ENCODE data around the gene EPHA3.

Gene EPHA3

DNA sequence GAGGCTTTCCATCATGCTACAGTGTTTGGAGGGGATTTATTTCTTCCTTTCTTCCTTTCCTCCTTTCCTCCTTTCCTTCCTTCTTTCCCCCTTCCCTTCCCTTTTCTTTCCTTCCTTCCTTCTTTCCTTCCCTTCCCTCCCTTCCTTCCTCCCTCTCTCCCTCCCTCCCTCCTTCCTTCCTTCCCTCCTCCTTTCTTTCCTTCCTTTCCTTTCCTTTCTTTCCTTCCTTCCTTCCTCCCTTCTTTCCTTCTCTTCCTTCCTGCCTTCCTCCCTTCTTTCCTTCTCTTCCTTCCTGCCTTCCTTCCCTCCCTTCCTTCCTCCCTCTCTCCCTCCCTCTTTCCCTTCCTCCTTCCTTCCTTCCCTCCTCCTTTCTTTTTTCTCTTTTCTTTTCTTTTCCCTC is 127.2 kb downstream of the EPHA3 start:
- DNase-seq = no peak

DNA sequence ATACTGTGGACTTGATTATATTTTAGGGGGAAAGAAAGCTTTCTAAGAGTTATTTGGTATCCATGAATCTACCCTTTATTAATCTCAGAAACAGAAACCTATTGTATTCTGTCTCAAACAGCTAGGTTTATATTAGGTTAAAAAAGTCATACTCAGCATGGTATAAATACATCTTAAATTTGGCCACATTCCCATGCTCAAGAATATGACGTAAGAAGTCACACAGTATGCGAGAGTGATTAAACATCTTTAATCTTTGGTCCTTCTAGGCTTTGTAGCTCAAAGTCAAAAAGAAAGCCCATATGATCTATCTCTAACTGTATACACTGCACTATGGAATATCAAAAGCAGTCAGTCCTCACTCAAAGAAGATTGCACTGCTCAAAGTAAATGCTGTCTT is 131.4 kb downstream of the EPHA3 start:
- no peak for DNase-seq

DNA sequence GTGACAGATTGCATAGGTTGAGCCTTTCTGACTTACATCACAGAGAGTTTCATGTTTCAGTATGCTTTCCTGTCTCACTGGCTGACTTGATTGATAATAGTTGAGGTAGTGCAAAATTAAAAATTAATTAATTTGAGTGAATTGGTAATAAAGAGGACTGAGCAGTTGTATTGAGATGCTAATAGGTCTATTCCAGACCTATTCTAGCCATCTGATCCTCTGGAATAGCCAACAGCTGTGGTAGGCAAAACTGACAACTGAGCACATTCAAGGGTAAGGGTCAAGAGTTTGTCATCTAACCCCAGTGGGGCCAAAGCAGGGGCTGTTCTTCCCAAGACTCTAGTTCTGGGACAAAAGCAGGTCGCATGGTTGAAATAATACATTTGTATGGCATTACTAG is 132.4 kb downstream of the EPHA3 start:
- no peak for DNase-seq

DNA sequence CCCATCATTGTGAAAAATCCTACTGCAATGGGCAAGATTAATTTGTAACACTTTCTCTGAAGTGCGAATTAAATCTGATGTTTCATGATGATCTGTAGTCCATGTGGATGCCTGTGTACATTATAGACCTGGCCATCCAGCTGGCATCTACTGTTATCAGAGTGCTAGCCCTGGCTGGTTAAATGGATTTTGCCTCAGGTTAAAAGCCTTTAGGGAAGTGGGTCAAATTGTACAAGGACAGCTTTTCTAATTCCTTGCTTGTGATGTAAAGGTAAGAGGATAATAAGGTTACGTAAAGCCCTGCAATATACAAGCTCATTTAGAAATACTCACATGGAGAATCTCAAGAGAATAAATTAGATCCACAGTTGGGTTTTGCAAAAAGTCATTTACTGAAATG is 138.2 kb downstream of the EPHA3 start:
- DNase-seq = peak; percentile 42

DNA sequence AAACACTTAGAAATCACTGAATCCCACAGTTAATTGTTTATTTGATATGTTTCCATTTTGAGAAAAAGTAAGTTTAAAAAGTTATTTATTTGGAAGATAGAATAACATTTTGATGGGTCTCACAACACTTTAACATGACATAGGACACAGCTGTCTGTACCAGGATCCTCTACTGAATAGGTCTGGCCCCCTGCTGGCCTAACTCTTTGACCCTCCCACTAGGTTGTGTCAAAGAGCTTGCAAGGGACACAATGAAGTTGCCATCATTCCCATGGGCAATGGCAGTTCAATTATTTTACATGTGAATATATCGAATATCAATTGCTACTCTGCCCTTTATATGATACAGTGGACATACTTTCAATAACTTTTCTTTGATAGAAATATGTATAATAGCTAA is 138.9 kb downstream of the EPHA3 start:
- no peak for DNase-seq

DNA sequence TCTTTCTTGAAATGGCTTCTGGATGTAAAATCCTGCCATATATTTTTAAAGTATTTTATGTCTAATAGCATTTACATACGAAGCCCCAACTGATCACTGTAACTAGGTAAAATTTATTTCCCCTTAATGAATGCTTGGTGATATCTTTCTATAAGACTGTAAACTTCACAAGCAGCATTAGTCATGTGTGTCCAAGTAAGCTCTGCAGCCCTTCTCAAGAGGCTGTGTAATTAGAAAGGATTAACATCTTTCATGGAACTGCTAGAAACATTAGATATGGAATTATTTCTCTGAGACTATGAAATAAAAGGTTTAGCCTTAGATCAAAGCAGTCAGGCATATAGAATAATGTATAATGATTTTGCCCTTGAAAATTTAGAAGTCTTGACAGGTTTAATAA is 143.3 kb downstream of the EPHA3 start:
- no peak for DNase-seq

DNA sequence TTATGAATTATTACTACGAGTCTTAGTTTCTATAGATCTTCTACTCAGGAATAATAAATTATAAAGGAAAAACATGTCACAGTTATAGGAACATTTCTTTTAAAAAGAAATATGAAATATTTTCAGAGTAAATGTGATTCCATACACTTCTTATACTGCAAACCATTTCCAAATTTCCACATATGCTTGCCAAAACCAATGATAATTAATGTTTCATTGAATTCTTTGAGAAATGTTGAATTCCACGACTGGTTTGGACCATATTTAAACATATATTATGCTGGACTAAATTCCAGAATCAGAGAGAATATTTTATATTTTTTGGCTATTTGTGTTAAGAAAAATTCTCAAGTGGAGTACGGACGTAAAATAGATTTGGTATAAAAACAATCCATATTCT is 144.6 kb downstream of the EPHA3 start:
- no peak for DNase-seq

DNA sequence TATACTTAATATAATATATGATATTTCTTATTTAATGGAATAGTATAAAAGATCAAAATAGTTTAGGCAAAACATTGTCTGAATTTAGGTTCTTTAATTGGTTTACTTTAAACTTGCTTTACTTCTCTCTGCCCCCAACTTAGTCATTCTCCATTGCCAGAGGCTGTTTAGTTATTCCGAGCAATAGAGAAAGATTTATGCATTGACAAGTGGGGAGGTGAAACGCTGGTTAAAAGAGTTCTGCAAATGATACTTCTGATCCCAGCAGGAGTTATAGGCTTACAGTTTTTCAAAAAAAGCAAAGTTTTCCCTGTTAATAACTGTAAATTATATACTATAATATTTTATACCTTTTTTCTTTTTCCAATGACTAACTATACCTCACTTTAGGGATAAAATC is 145.4 kb downstream of the EPHA3 start:
- no peak for DNase-seq

DNA sequence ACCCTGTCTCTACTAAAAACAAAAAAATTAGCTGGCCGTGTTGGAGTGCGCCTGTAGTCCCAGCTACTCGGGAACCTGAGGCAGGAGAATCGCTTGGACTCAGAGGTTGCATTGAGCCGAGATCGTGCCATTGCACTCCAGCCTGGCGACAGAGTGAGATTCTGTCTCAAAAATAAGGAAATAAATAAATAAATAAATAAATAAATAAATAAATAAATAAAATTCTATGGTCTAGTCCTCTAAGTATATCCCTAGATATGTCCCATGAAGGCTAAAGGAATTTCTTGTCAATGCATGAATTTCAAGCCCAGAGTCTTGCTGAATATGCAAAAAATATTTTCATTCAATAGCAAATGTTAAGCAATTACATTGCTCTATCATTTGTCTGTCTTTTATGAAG is 149.0 kb downstream of the EPHA3 start:
- DNase-seq = no peak

DNA sequence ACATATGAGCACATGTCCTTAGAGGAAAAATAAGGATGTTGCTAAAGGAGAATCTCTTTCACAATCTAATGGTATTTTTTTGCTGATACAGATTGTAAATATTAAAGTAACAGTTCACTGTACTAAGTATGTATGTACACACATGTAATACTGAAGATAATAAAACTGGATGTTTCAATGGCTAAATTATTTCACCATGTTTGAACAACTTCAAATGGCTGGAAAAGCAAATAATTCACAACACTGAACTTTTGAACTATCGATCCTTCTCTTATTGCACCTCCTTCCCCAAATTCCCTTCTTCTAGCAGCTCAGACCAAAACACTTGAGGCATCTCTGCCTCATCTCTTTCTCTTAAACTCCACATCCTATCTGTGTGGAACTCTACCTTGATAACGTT is 149.5 kb downstream of the EPHA3 start:
- DNase-seq = no peak

DNA sequence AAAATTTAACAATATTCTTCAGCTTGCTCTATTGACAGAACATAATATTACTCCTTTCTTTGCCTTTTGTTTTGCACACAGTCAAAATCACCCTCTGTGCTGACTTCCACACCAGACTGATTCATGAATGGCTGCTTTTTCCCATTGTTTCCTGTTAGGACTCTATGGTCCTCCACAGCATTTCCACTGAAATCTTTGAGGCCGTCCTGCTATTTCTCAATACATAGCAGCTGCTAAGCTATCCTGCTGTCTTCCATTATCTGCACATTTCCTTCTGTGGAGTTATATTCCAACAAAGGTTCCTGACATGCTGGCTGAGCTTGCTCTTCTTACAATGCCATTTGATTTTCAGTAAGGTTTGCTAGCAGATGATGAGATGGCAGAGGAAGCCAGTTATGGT is 153.3 kb downstream of the EPHA3 start:
- DNase-seq = no peak

DNA sequence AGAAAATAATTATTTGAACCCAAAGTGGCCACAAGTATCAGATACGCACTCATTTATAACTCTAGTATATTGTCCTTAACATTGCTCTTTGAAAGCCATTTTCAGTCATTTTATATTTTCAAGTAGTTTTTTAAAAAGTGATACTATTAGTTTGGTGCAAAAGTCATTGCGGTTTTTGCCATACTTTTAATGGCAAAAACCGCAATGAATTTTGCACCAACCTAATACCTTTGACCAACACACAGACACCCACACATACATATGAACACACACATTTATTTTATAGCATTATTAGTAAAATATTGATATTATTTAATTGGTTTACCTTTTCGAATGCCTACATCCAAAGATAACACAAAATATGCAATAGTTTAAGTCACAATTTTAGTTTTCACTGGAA is 154.3 kb downstream of the EPHA3 start:
- DNase-seq = no peak

DNA sequence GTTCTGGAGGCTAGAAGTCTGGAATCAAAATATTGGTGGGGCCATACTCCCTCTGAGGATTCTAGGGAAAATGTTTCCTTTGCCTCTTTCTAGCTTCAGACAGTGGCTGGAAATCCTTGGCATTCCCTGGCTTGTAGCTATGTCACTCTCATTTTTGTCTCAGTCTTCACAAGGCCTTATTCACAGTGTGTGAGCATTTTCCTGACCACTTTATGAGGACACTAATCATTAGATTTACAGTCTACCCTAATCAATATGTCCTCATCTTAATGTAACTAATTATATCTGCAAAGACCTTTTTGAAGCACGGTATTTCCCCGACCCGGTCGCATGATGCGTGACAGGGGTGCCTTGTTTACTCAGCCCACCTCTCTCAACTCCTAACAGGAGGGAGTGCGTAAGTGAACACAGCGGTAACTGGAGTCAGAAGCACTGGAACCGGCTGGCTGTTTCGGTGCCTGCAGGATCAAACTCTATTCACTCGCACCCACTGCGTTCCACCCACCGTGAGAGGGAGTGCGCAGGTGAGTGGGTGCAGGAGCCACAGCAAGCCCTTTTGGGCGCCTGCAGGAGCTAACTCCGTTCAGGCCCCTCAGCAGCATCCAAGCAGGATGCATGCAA is 155.0 kb downstream of the EPHA3 start:
- DNase-seq = no peak

DNA sequence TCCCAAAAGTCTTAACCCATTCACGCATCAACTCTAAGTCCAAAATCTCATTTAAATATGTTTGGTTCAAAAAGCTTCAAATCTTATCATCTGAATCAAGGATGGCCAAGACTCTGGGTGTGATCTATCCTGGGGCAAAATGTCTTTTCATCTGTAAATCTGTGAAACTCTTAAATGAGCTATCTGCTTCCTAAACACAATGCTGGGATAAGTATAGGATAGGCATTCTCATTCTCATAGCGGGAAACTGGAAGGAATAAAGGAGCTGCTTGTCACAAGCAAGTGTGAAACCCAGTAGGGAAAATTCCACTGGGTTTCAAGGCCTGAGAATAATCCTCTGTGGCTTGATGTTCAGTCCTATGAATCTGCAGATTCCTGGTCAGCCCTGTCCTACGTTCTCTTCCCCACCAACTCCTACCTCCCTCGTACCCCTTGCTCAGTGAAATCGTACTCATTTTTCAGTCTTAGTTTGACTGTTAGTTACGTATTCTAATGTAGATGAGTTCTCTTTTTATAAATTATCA is 156.7 kb downstream of the EPHA3 start:
- no peak for DNase-seq

DNA sequence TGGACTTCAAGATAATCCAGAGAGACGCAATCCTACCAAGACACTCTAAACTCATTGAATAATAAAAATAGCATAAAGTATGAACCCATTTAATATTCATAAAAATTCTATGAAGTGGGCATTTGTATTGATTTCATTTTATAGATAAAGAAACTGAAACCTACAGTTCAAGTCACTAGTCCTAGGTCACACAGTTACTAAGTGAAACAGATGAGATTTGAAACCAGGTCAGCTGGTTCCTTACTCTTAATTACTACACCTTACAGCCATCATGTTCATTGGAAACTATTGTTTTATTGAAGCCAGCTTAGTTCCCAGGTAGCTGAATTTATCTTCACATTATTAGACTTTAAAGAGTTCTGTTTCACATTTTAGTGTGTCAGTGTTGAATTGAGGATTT is 158.7 kb downstream of the EPHA3 start:
- DNase-seq = no peak

DNA sequence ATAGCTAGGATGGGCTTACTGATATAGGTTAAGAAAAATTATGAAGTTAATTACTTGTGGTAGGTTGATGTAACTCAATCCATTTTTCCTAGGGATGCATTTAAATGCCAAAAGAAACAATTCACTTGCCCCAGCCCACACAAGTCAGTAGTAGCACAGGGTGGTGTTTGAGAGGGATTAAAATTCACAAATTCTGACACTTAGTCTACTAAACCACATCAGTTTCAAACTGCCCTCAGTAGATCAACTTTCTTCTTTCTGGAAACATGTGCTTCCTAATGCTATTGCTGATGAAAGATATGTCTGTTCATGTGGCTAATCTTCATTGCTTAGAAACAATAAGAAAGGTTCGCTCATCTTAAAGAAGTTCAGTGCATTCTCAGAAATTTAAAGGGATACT is 160.6 kb downstream of the EPHA3 start:
- no peak for DNase-seq

DNA sequence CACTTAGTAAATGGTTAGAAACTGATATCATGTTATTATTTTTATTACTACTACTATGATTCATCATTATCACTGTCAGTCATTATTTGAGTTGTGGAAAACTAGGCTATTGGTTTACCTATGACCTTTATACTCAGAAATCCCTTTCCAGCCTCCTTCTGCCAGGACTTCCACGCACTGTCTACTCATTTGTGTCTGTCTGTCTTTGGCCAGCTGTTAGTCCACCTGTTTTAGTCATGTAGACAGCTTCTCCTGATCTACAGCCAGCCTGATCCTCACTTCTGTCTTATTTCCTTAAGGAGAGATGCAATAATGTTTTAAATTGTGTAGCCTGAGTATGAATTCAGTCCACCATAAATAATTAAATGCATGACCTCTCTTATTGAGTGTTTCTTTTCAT is 162.8 kb downstream of the EPHA3 start:
- no peak for DNase-seq

DNA sequence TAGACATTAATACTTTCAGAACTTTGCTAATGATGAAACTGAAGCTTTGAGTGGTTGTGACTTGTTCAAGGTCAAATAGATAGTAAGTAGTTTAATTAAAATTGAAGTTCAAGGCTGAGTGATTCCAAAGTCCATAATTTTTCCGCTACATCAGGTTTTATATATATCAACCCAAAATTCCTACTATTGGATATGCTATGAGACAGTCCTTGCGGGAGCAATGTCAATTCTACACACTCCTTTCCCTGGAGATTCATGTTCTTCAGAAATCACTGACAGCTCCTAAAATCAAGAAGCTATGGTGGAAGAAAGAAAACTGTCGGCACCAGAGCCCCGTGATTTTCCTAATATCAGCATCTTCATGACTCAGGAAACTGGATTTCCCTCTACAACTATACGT is 167.6 kb downstream of the EPHA3 start:
- DNase-seq = no peak

DNA sequence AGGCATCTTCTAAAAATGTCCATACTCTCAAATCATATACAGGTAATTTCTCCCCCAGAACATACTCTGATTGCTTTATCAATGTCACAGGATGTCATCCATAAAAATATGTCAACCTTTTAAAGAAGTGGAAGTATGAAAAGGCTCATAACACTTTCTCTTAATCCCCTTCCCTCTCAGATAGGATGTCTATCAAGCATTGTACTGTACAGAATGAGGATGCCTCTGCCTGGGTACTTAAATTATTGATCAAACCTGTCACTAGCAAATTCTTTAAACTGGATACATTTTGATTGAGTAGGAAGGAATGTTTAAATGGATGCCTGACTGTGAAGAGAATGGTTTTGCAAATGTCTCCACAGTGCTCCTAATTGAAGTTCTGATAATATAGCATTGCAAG is 168.7 kb downstream of the EPHA3 start:
- DNase-seq = no peak

DNA sequence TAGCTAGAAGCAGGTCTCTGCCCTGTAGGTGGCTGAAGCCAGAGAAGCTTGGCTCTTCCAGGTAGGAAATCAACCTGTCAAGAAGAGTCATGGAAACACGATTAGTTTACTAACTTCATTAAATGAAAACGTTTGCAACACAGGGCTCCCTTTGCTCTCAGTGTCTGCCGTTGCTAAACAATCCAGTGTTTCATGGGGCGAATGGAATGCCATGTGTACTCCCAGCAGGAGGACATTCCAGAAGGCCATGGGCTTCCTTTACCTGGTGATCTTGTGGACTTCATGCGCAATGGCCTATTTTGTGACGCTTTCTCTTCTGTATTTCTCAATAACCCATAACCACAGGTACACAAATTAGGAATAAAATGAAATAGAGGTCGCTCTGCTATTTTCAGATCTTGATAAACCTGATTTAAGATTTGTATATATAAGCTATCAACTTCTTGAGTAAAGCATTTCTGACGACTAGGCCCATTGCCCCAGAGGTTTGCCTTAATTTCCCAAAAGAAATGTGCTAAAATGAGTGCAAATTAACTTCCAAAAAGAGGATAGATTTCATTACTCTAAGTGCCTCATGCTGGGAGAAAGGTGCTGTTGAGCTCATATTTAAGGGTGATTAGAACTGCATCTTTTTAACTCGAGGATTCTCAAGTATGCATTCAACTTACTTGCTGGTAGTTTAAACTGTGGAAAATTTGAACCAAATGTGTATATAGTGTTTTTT is 171.0 kb downstream of the EPHA3 start:
- no peak for DNase-seq

DNA sequence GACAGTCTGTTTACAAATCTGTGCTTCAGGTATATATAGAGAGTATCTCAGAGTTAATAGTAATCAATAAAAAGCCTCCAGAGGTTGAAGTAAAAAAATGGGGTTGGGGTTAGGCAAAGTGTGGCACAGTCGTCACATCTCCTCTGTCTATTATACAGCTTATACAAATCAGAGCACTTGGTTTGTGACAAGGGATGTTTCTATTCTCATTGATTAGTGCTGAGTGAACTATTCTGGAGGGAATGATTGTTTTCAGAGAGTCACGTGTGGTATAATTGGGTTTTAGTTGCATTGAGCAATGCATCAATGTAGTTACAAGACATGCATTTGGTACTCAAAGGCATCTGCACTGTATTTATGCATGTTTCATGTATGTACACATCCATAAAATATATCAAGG is 172.9 kb downstream of the EPHA3 start:
- DNase-seq = no peak

DNA sequence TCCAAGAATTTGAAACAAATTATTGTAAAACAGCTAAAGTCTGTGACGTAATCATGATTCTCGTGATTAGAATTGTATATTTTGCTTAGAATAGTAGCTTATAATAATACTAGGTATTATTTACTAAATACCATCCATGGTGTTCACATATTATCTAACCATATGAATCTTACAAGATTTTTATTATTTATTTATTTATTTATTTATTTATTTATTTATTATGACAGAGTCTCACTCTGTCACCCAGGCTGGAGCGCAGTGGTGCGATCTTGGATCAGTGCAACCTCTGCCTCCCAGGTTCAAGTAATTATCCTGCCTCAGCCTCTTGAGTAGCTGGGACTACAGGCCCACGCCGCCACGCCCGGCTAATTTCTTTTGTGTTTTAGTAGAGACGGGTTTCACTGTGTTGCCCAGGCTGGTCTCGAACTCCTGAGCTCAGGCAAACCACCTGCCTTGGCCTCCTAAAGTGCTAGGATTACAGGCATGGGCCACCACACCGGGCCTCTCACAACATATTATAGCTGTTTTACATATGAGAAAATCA is 173.5 kb downstream of the EPHA3 start:
- no peak for DNase-seq

DNA sequence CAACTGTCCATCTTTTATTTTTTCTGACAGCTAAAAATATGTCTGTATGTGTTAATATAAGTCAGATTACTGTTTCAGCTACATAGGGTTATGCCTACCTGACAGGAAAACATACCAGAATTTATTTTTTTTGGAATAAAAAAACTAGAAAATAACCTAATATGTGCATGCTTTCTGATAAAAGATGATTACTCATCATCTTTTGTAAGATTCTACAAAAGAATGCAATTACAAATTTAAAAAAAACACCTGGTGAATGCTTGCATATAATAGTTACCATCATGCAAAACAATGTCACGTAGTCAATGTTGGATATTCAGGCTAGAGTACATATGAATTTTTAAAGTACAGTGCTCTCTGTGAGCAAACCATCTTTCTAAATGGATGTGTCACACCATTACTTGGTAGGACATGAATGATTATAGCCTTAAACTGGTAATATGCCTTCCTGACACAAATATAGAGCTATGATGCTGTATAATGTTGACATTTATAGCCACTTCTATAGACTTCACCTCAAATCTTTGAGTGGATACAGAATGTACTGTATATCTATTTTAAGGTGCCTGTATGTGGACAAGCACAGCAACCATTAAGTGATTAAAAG is 180.6 kb downstream of the EPHA3 start:
- no peak for DNase-seq

DNA sequence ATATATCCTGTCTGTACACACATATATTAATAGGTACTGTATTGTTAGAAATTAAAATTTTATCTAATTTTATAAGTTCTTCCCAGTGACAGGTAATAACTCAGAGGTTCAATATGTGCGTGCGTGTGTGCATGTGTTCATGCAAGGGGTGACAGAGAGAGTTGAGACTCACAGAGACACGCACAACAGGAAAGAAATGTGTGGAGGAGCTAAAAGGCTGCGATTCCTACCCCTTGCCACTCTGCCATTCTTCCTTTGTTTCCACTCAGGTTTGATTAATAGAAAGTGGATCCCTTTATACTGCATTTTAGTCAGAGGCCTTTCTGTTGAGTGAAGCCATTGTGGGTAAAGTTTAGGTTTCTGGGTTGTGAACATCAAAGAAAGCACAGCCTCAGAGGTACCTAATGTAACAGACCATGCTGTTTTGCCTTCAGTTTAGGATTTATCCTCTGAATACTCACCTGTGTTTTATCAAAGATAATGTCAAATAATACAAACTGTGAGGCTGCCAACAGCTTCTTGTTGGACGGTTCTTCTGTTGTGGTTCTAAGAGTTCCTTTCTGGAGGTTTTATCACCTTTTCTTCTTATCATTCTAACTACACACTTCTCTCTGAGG is 182.3 kb downstream of the EPHA3 start:
- no peak for DNase-seq
